Activated T-cell treated with anti-CD3 and anti-CD28 coated beads, Interleukin-2, amount 50 U/mL, for 24 hours (primary cell): Measurements from ENCODE around the gene NEDD9.

Source experiments
- DNase-seq: peaks from one replicate; pipeline ENCODE4 v3.0.0-alpha.2; 2020
- H3K27ac Mint-ChIP-seq: 2 replicates; pipeline ENCODE4 v1.8.0; 2020; ENCODE audit warnings: mild to moderate bottlenecking, mixed read lengths
- H3K27me3 Mint-ChIP-seq: 2 replicates; pipeline ENCODE4 v1.8.0; 2020; ENCODE audit warnings: mixed read lengths
- H3K36me3 Mint-ChIP-seq: 2 replicates; pipeline ENCODE4 v1.8.0; 2020; ENCODE audit warnings: low read depth, mixed read lengths
- H3K4me1 Mint-ChIP-seq: 2 replicates; pipeline ENCODE4 v1.8.0; 2020; ENCODE audit warnings: low read depth, mixed read lengths
- H3K4me3 Mint-ChIP-seq: 2 replicates; pipeline ENCODE4 v1.8.0; 2020; ENCODE audit warnings: mild to moderate bottlenecking, moderate library complexity, mixed read lengths
- H3K9me3 Mint-ChIP-seq: 2 replicates; pipeline ENCODE4 v1.8.0; 2020; ENCODE audit warnings: mixed read lengths

NEDD9 gene

GRCh38 chr6:11232770-11233626, 530 bp upstream of the NEDD9 start:
- Mint-ChIP-seq H3K4me1 (peaks cover 73% of the 10 kb centered on the region), H3K9me3 (no peaks in the 10 kb centered on the region), H3K4me3 (peak overlapping the region; percentile 86), H3K27me3 (no peaks in the 10 kb centered on the region), H3K27ac (peak overlapping the region; percentile 98), H3K36me3 (peaks cover 14% of the 10 kb centered on the region)
- DNase-seq: peak; percentile 40

- H3K27ac Mint-ChIP-seq: peak overlapping the region; percentile 98
- H3K9me3 Mint-ChIP-seq: no peaks in the 10 kb centered on the region
- no peak for DNase-seq
- H3K4me1 Mint-ChIP-seq: peaks cover 66% of the 10 kb centered on the region
- H3K36me3 Mint-ChIP-seq: peaks cover 14% of the 10 kb centered on the region
- no peaks in the 10 kb centered on the region for H3K27me3 Mint-ChIP-seq
- peak overlapping the region; percentile 86 for H3K4me3 Mint-ChIP-seq
Measured at GRCh38 chr6:11231564-11232192, 790 bp downstream of the NEDD9 start.

GRCh38 chr6:11231108-11231463, 1.4 kb downstream of the NEDD9 start:
- H3K36me3 Mint-ChIP-seq: peaks cover 14% of the 10 kb centered on the region
- H3K4me3 Mint-ChIP-seq: peak overlapping the region; percentile 86
- no peaks in the 10 kb centered on the region for H3K9me3 Mint-ChIP-seq
- no peak for DNase-seq
- no peaks in the 10 kb centered on the region for H3K27me3 Mint-ChIP-seq
- peaks cover 63% of the 10 kb centered on the region for H3K4me1 Mint-ChIP-seq
- peak overlapping the region; percentile 76 for H3K27ac Mint-ChIP-seq

GRCh38 chr6:11230158-11231107, 2.0 kb downstream of the NEDD9 start:
- Mint-ChIP-seq H3K9me3 (no peaks in the 10 kb centered on the region), H3K27ac (peak overlapping the region; percentile 76), H3K36me3 (peaks cover 18% of the 10 kb centered on the region), H3K27me3 (no peaks in the 10 kb centered on the region), H3K4me3 (peak overlapping the region; percentile 86), H3K4me1 (peaks cover 61% of the 10 kb centered on the region)
- no peak for DNase-seq

- peaks cover 24% of the 10 kb centered on the region for H3K36me3 Mint-ChIP-seq
- no peak for DNase-seq
- peaks cover 66% of the 10 kb centered on the region for H3K4me1 Mint-ChIP-seq
- no peaks in the 10 kb centered on the region for H3K27me3 Mint-ChIP-seq
- H3K4me3 Mint-ChIP-seq: peak overlapping the region; percentile 86
- peaks cover 2% of the 10 kb centered on the region for H3K9me3 Mint-ChIP-seq
- H3K27ac Mint-ChIP-seq: no peak overlapping the region
Measured at GRCh38 chr6:11229655-11230046, 2.8 kb downstream of the NEDD9 start.

GRCh38 chr6:11228935-11229654, 3.4 kb downstream of the NEDD9 start:
- DNase-seq: no peak

GRCh38 chr6:11227698-11228097, 4.8 kb downstream of the NEDD9 start:
- Mint-ChIP-seq H3K4me1 (peaks cover 67% of the 10 kb centered on the region), H3K27me3 (no peaks in the 10 kb centered on the region), H3K9me3 (peaks cover 2% of the 10 kb centered on the region), H3K4me3 (no peak overlapping the region), H3K36me3 (peaks cover 39% of the 10 kb centered on the region), H3K27ac (no peak overlapping the region)
- DNase-seq: no peak

More at GRCh38 chr6:11228935-11229654, 3.4 kb downstream of the NEDD9 start:
- Mint-ChIP-seq H3K4me1 (peaks cover 68% of the 10 kb centered on the region), H3K27me3 (no peaks in the 10 kb centered on the region), H3K4me3 (peak overlapping the region; percentile 86), H3K9me3 (peaks cover 2% of the 10 kb centered on the region), H3K27ac (no peak overlapping the region), H3K36me3 (peaks cover 30% of the 10 kb centered on the region)

GRCh38 chr6:11226005-11226404, 6.5 kb downstream of the NEDD9 start:
- DNase-seq: no peak
- no peak overlapping the region for H3K4me3 Mint-ChIP-seq
- H3K4me1 Mint-ChIP-seq: peaks cover 64% of the 10 kb centered on the region
- no peaks in the 10 kb centered on the region for H3K27me3 Mint-ChIP-seq
- H3K27ac Mint-ChIP-seq: peak overlapping the region; percentile 77
- H3K36me3 Mint-ChIP-seq: peaks cover 41% of the 10 kb centered on the region
- H3K9me3 Mint-ChIP-seq: peaks cover 2% of the 10 kb centered on the region

GRCh38 chr6:11224966-11225463, 7.5 kb downstream of the NEDD9 start:
- no peak for DNase-seq
- H3K27me3 Mint-ChIP-seq: no peaks in the 10 kb centered on the region
- H3K9me3 Mint-ChIP-seq: peaks cover 2% of the 10 kb centered on the region
- peaks cover 45% of the 10 kb centered on the region for H3K36me3 Mint-ChIP-seq
- peak overlapping the region; percentile 43 for H3K4me3 Mint-ChIP-seq
- peaks cover 61% of the 10 kb centered on the region for H3K4me1 Mint-ChIP-seq
- H3K27ac Mint-ChIP-seq: peak overlapping the region; percentile 94

- Mint-ChIP-seq H3K4me3 (peak overlapping the region; percentile 43), H3K36me3 (peaks cover 46% of the 10 kb centered on the region), H3K9me3 (peaks cover 2% of the 10 kb centered on the region), H3K27ac (peak overlapping the region; percentile 94), H3K4me1 (peaks cover 59% of the 10 kb centered on the region), H3K27me3 (no peaks in the 10 kb centered on the region)
- DNase-seq: peak; percentile 57
Measured at GRCh38 chr6:11224252-11224965, 8.1 kb downstream of the NEDD9 start.

GRCh38 chr6:11223286-11223864, 9.1 kb downstream of the NEDD9 start:
- no peaks in the 10 kb centered on the region for H3K27me3 Mint-ChIP-seq
- peaks cover 67% of the 10 kb centered on the region for H3K4me1 Mint-ChIP-seq
- H3K9me3 Mint-ChIP-seq: peaks cover 2% of the 10 kb centered on the region
- H3K4me3 Mint-ChIP-seq: peak overlapping the region; percentile 3
- DNase-seq: no peak
- H3K36me3 Mint-ChIP-seq: peaks cover 50% of the 10 kb centered on the region
- H3K27ac Mint-ChIP-seq: peak overlapping the region; percentile 94

GRCh38 chr6:11222385-11223277, 9.8 kb downstream of the NEDD9 start:
- Mint-ChIP-seq H3K4me1 (peaks cover 70% of the 10 kb centered on the region), H3K27ac (peak overlapping the region; percentile 79), H3K36me3 (peaks cover 52% of the 10 kb centered on the region), H3K4me3 (peak overlapping the region; percentile 41), H3K27me3 (no peaks in the 10 kb centered on the region), H3K9me3 (peaks cover 2% of the 10 kb centered on the region)
- no peak for DNase-seq
